B cell (primary cell): ENCODE results near the gene CHAT. TPM values are rescaled to one million over a fixed set of nuclear protein-coding genes. Genes with fewer than 3 reads are reported as not detected.

Experiments used
- ATAC-seq: fragments of 200-7000 bp; cut with Tn5 transposase; one replicate; pipeline ENCODE4 v1.10.0; 2021; ENCODE audit warnings: low read depth, mild to moderate bottlenecking, moderate number of reproducible peaks, moderate library complexity
- CTCF ChIA-PET: fragments of 350-600 bp; sonication (Branson Sonifier 250); formaldehyde crosslinking; loops from one replicate; lab custom pipeline; 2021; ENCODE audit warnings: antibody characterized with exemption, inconsistent platforms; lab: Charles Lee
- POLR2A ChIA-PET: fragments of 350-600 bp; sonication (Branson Sonifier 250); formaldehyde crosslinking; loops from one replicate; lab custom pipeline; 2021; ENCODE audit warnings: antibody characterized with exemption; lab: Charles Lee
- DNase-seq: peaks from one replicate; pipeline ENCODE4 v3.0.0; 2013
- H2AFZ ChIP-seq: 2 replicates; pipeline ENCODE4 v1.6.1; 2012; ENCODE audit warnings: mild to moderate bottlenecking, low read depth, low read length; ENCODE audit not compliant: insufficient read depth, poor library complexity, severe bottlenecking
- H3K27ac ChIP-seq, 2 donors: 1 replicate in 1 of 2; 2 replicates in 1 of 2; pipeline ENCODE4 v1.5.1; 2012 to 2013; ENCODE audit warnings: low read length in 2 of 2, mild to moderate bottlenecking in 2 of 2, moderate library complexity in 1 of 2
- H3K27me3 ChIP-seq, 4 experiments: fragments of 200-600 bp in 1 of 4; sonication (generic) in 1 of 4; replicated peaks in 1 of 4; 1 replicate in 2 of 4; 2 replicates in 2 of 4; pipeline versions ENCODE4 v1.6.1 to v1.7.0; 2013 to 2016; ENCODE audit warnings: low read length in 3 of 4, mild to moderate bottlenecking in 2 of 4, mixed read lengths in 1 of 4, moderate library complexity in 1 of 4; ENCODE audit not compliant: insufficient read depth in 4 of 4, control insufficient read depth in 3 of 4; ENCODE audit errors: control extremely low read depth in 1 of 4
- H3K36me3 ChIP-seq, 2 experiments: replicated peaks in 1 of 2; 1 replicate in 1 of 2; 2 replicates in 1 of 2; pipeline versions ENCODE4 v1.6.1 to v1.7.1; 2013; ENCODE audit warnings: low read length in 1 of 2; ENCODE audit not compliant: insufficient read depth in 2 of 2, control insufficient read depth in 1 of 2; ENCODE audit errors: control extremely low read depth in 1 of 2, extremely low read depth in 1 of 2
- H3K4me1 ChIP-seq, 2 donors: fragments of 200-600 bp in 1 of 2; sonication (generic) in 1 of 2; 1 replicate in 1 of 2; 2 replicates in 1 of 2; pipeline versions ENCODE4 v1.5.1 to v1.6.1; 2013 to 2017; ENCODE audit warnings: low read length in 2 of 2; ENCODE audit not compliant: control insufficient read depth in 2 of 2, insufficient read depth in 2 of 2
- H3K4me2 ChIP-seq: replicated peaks from 2 replicates; pipeline ENCODE3; 2012; ENCODE audit warnings: mild to moderate bottlenecking, low read depth, low read length; ENCODE audit not compliant: poor library complexity, severe bottlenecking
- H3K4me3 ChIP-seq, 5 experiments: fragments of 200-600 bp in 1 of 5; sonication (generic) in 1 of 5; 1 replicate in 3 of 5; 2 replicates in 2 of 5; pipeline versions ENCODE4 v1.5.1 to v1.7.0; 2011 to 2016; ENCODE audit warnings: low read length in 4 of 5, mild to moderate bottlenecking in 4 of 5, low read depth in 2 of 5, control low read depth in 1 of 5, moderate library complexity in 1 of 5; ENCODE audit not compliant: insufficient read depth in 1 of 5; ENCODE audit errors: control extremely low read depth in 1 of 5, extremely low read depth in 1 of 5
- H3K79me2 ChIP-seq: fragments of 200-600 bp; sonication (generic); one replicate; pipeline ENCODE4 v1.6.0; 2016; ENCODE audit warnings: low read length; ENCODE audit not compliant: control insufficient read depth, insufficient read depth
- H3K9ac ChIP-seq: fragments of 200-600 bp; sonication (generic); 2 replicates; pipeline ENCODE4 v1.6.1; 2017; ENCODE audit warnings: mild to moderate bottlenecking, low read length, moderate library complexity
- H3K9me3 ChIP-seq, 3 donors: one replicate each; pipeline versions ENCODE4 v1.6.1 to v1.7.1; 2013; ENCODE audit warnings: low read length in 2 of 3; ENCODE audit not compliant: control insufficient read depth in 2 of 3, insufficient read depth in 1 of 3; ENCODE audit errors: control extremely low read depth in 1 of 3
- H4K20me1 ChIP-seq: 2 replicates; pipeline ENCODE4 v1.6.0; 2012; ENCODE audit warnings: mild to moderate bottlenecking, low read length; ENCODE audit not compliant: insufficient read depth, control insufficient read depth, poor library complexity, severe bottlenecking
- H3K27ac Mint-ChIP-seq: one replicate; pipeline ENCODE4 v1.8.0; 2021; ENCODE audit warnings: mixed read lengths
- H3K27me3 Mint-ChIP-seq: one replicate; pipeline ENCODE4 v1.8.0; 2021; ENCODE audit warnings: mixed read lengths
- H3K4me1 Mint-ChIP-seq: one replicate; pipeline ENCODE4 v1.8.0; 2021; ENCODE audit warnings: mixed read lengths
- H3K4me3 Mint-ChIP-seq: one replicate; pipeline ENCODE4 v1.8.0; 2021; ENCODE audit warnings: mixed read lengths
- H3K9me3 Mint-ChIP-seq: one replicate; pipeline ENCODE4 v1.8.0; 2022; ENCODE audit warnings: mixed read lengths; ENCODE audit not compliant: insufficient read depth
- EZH2 ChIP-seq: IDR thresholded peaks from 2 replicates; pipeline ENCODE4 v1.6.1; 2012; ENCODE audit warnings: borderline replicate concordance, low read depth, mild to moderate bottlenecking, moderate library complexity, low read length; ENCODE audit not compliant: insufficient read depth, poor library complexity, severe bottlenecking
- WGBS: methylation state at CpG from one replicate; pipeline ENCODE4 v1.1.5; 2013; ENCODE audit warnings: missing lambda C conversion rate; ENCODE audit not compliant: insufficient coverage; 5-methylcytosine and 5-hydroxymethylcytosine counted together
- intact Hi-C: fragments of 100-400 bp; cut with micrococcal nuclease; formaldehyde crosslinking; loops from one replicate; pipeline ENCODE4 v1.10.0; 2022
- polyA plus RNA-seq: library from polyadenylated mRNA; depleted of rRNA; stranded (reverse); fragments of >200 nt; gene quantifications from 2 replicates; pipeline ENCODE4 v1.2.3, GENCODE V29; 2012
- total RNA-seq, 2 donors: library from RNA; stranded (reverse); fragments of 120-200 nt in 1 of 2; gene quantifications; 1 replicate in 1 of 2; 2 replicates in 1 of 2; pipeline versions ENCODE4 v1.2.3 to v1.2.4, GENCODE V29; 2013 to 2022
- TF ChIP-seq, protein P1 (sequence below): fragments of 200-600 bp; IDR thresholded peaks from one replicate; pipeline ENCODE4 v1.8.0; 2022; ENCODE audit warnings: antibody characterized with exemption, mild to moderate bottlenecking

Gene CHAT
- total and polyA plus RNA-seq, 2 donors (not counting 1 experiment from before 2014, with no cell fraction given) = not detected

- Histone ChIP-seq H3K9me3 (peaks cover 3 to 32% (median 9%) of the 10 kb centered on the region in 3 donors), H4K20me1 (no peaks in the 10 kb centered on the region), H3K9ac (no peak overlapping the region), H3K4me2 (no peak overlapping the region), H2AFZ (no peak overlapping the region), H3K4me3 (no peak overlapping the region), H3K27ac (no peak overlapping the region), H3K36me3 (no peaks in the 10 kb centered on the region), H3K79me2 (no peaks in the 10 kb centered on the region), H3K27me3 (peaks cover 0 to 24% (median 13%) of the 10 kb centered on the region in 4 experiments), H3K4me1 (peaks cover 0 to 4% of the 10 kb centered on the region in 2 donors)
- CTCF ChIA-PET = no interaction called here
- ATAC-seq (no peak), DNase-seq (no peak)
- H3K9me3 Mint-ChIP-seq = peaks cover 11% of the 10 kb centered on the region
- H3K4me3 Mint-ChIP-seq = no peak overlapping the region
- H3K27me3 Mint-ChIP-seq = peaks cover 37% of the 10 kb centered on the region
- H3K4me1 Mint-ChIP-seq = no peaks in the 10 kb centered on the region
- no peak for TF ChIP-seq EZH2
- TF ChIP-seq, protein P1, sequence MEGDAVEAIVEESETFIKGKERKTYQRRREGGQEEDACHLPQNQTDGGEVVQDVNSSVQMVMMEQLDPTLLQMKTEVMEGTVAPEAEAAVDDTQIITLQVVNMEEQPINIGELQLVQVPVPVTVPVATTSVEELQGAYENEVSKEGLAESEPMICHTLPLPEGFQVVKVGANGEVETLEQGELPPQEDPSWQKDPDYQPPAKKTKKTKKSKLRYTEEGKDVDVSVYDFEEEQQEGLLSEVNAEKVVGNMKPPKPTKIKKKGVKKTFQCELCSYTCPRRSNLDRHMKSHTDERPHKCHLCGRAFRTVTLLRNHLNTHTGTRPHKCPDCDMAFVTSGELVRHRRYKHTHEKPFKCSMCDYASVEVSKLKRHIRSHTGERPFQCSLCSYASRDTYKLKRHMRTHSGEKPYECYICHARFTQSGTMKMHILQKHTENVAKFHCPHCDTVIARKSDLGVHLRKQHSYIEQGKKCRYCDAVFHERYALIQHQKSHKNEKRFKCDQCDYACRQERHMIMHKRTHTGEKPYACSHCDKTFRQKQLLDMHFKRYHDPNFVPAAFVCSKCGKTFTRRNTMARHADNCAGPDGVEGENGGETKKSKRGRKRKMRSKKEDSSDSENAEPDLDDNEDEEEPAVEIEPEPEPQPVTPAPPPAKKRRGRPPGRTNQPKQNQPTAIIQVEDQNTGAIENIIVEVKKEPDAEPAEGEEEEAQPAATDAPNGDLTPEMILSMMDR = no peak
- intact Hi-C loops = no loop called here
- no peak overlapping the region for H3K27ac Mint-ChIP-seq
- POLR2A ChIA-PET = no interaction called here
- 80% methylated on average over 1 of the region's 2 CpGs for WGBS
Observed at GRCh38 chr10:49682879-49683278, 69.0 kb downstream of the CHAT start.

GRCh38 chr10:49686651-49687050 lies 72.8 kb downstream of the CHAT start:
- TF ChIP-seq, protein P1 = no peak
- no peak for TF ChIP-seq EZH2
- ATAC-seq (no peak), DNase-seq (no peak)
- no peak overlapping the region for H3K9ac ChIP-seq
- H2AFZ ChIP-seq = no peak overlapping the region
- peaks cover 0 to 16% (median 3%) of the 10 kb centered on the region in 3 donors for H3K9me3 ChIP-seq
- H3K4me1 ChIP-seq = no peaks in the 10 kb centered on the region
- no peak overlapping the region for H3K4me3 Mint-ChIP-seq
- POLR2A ChIA-PET = no interaction called here
- no peak overlapping the region for H3K27ac Mint-ChIP-seq
- peaks cover 43% of the 10 kb centered on the region for H3K27me3 Mint-ChIP-seq
- CTCF ChIA-PET = no interaction called here
- H3K79me2 ChIP-seq = no peaks in the 10 kb centered on the region
- H3K4me1 Mint-ChIP-seq = no peaks in the 10 kb centered on the region
- H3K4me2 ChIP-seq = no peak overlapping the region
- peaks cover 7% of the 10 kb centered on the region for H3K9me3 Mint-ChIP-seq
- no peaks in the 10 kb centered on the region for H3K36me3 ChIP-seq
- peaks cover 0 to 35% (median 15%) of the 10 kb centered on the region in 4 experiments for H3K27me3 ChIP-seq
- no peak overlapping the region for H3K27ac ChIP-seq
- no peaks in the 10 kb centered on the region for H4K20me1 ChIP-seq
- WGBS = 80% methylated on average over 4 of the region's 4 CpGs
- H3K4me3 ChIP-seq = no peak overlapping the region
- intact Hi-C loops = no loop called here
